Left forelimb (tissue), 1 donor: Measurements from ENCODE around the gene PRM3.
"Not testable (repeated sequence)": the region's sequence is repeated elsewhere in the genome, so short reads cannot be mapped to it uniquely, and the experiment has no call there.

Experiments
- DNase-seq: peaks from one replicate; pipeline ENCODE4 v3.0.0-alpha.2; 2018; ENCODE audit warnings: low spot score

The PRM3 gene

DNA sequence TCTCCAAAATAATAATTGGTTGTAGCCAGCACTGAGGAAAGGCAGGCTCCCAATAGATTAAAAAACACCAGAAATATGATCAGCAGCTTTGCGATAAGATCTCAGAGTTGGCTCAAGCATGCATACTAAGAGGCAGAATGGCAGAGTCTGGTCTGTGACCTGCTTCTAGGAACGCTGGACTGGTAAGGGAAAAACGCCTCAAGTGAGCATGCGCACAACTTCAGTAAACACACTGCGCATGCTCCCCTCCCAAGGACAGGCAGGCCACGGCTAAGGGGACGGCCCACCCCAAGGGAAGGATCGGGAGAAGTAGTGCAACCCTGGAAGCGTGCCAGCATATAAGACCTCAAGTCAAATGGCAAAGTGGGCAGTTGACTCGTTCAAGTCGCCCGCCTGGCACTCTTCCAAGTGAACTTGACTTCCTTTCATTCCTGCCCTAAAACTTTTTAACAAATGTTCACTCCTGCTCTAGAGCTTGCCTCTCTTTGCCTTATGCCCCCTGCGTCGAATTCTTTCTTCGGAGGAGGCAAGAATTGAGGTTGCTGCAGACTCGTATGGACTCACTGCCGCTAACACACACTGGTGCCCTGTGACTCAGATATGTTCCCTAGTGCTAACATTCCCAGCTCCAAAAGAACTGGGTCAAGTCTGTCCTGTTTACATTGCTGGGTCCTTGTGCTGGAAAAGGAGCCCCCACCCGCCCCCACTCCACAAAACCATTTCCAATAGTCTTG lies 30.1 kb upstream of the PRM3 start:
- DNase-seq, result no peak

GRCh38 chr16:11302977-11303376 lies 29.5 kb upstream of the PRM3 start:
- DNase-seq, result no peak

- no peak for DNase-seq
These were observed 28.4 kb upstream of the PRM3 start for GRCh38 chr16:11301645-11302501.

GRCh38 chr16:11300560-11300892 lies 27.1 kb upstream of the PRM3 start:
- DNase-seq, result no peak

- DNase-seq, result no peak
These were observed 26.6 kb upstream of the PRM3 start for GRCh38 chr16:11299865-11300559.

DNA sequence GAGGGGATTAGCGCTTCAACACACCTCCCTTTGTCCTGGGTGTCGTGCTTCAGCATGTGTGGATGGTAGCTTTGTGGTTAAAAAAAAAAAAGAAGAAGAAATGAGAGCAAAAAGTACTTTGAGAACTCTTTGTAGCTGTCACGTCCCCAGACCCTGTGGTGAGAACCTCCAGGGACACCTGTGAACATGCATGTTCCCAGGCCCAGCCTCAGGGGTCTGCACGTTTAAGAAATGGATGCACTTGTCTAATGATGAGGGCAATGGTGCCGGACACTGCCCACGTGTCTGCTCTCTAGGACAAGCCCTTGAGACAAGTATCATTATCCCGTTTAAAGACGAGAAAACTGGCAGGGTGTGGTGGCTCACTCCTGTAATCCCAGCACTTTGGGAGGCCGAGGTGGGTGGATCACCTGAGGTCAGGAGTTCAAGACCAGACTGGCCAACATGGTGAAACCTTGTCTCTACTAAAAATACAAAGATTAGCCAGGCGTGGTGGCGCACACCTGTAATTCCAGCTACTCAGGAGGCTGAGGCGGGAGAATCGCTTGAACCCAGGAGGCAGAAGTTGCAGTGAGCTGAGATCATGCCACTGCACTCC lies 25.6 kb upstream of the PRM3 start:
- not testable (repeated sequence) for DNase-seq

DNA sequence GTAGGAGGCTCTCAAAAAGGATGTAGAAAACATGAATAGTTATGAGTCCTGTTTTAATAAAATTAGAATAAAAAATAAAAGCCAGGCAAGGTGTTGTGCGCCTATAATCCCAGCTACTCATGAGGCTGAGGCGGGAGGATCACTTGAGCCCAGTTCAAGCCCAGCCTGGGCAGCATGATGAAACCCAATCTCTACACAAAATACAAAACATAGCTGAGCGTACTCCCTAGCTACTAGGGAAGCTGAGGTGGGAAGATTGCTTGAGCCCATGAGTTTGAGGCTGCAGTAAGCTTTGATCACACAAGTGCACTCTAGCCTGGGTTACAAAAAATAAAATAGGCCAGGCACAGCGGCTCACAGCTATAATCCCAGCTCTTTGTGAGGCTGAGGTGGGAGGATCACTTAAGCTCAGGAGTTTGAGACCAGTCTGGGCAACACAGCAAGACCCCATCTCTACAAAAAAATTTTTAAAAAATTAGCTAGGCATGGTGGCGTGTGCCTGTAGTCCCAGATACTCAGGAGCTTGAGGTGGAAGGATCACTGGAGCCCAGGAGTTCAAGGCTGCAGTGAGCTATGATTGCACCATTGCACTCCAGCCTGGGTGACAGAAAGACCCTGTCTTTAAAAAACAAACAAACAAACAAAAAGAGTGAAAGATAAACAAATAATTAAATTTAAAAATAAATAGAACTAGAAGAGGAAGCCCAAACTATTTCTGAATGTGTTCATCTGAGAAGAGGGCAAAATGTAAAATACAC lies 24.9 kb upstream of the PRM3 start:
- DNase-seq, result no peak

DNA sequence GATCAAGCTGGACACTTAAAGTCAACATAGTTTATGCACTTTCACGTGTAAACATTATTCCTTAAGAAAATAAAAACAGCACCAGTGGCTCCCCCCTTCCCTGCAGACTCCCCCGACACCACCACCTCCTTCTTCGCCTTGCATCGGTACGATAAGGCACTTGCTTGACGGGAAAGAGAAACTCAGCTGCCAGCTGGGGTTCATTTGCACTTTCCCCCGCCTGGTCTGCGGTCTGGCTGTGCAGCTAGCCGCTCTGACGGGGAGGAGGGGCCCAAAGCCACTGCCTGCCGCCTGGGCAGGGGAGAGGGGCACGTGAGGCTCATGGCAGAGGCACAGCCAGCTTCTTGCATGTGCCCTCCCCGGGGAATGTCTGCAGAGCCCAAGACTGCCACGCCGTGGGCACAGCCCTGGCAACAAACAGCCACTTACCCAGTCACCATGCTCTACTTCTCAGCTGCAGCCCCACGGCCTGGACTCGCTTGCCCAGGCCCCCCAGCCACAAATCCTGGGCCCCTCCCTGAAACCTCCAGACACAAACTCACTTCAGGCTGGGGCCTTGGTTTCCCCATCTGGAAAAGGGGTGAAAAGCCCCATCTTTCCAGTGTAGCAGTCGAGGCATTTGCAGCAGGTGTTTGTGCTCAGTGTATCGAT lies 24.2 kb upstream of the PRM3 start:
- DNase-seq, result no peak

- DNase-seq, result no peak
These were observed 23.5 kb upstream of the PRM3 start for GRCh38 chr16:11296706-11297491.

- no peak for DNase-seq
These were observed 22.9 kb upstream of the PRM3 start for GRCh38 chr16:11296351-11296705.

GRCh38 chr16:11295672-11296071 lies 22.2 kb upstream of the PRM3 start:
- DNase-seq, result no peak

- DNase-seq, result no peak
These were observed 18.8 kb upstream of the PRM3 start for GRCh38 chr16:11292076-11292748.

DNA sequence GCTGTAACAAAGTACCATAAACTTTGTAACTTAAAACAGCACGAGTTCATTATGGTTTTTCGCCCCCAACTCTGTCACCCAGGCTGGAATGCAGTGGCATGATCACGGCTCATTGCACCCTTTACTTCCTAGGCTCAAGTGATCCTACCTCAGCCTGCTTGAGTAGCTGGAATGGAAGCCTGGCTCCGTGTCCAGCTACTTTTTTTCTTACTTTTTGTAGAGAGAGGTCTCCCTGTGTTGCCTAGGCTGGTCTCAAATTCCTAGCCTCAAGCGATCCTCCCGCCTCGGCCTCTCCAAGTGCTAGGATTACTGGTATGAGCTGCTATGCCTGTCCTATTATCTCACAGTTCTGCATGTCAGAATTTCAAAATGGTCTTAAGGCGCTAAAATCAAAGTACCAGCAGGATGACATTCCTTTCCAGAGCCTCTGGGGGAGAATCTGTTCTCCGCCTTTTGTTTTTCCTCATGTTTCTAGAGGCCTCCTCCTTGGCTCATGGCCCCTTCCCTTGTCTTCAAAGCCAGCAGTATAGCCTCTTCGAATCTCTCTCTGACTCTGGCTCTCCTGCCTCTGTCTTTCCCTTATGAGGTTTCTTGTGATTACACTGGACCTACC lies 17.8 kb upstream of the PRM3 start:
- no peak for DNase-seq

- no peak for DNase-seq
These were observed 16.9 kb upstream of the PRM3 start for GRCh38 chr16:11290102-11290893.

GRCh38 chr16:11289696-11290095 lies 16.3 kb upstream of the PRM3 start:
- DNase-seq, result not testable (repeated sequence)

DNA sequence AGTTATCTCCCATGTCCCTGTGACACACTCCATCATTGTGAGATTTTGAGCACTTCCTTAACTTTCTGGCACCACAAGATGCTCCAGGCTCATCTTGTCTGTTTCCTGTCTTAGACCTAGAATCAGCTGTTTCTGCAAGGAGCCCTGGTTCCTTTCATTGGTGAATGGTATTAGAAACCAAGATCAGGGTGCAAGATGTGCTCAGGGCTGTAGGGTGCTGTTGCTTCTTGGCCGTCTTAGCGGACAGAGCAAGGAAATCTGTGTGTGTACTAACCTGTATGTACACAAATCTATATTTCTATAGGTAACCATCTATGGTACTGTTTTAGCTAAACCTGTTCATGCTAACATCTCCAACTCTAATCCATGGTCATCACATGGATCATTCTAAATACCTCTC lies 15.8 kb upstream of the PRM3 start:
- DNase-seq, result no peak

- DNase-seq, result no peak
These were observed 12.4 kb upstream of the PRM3 start for GRCh38 chr16:11285842-11286241.

DNA sequence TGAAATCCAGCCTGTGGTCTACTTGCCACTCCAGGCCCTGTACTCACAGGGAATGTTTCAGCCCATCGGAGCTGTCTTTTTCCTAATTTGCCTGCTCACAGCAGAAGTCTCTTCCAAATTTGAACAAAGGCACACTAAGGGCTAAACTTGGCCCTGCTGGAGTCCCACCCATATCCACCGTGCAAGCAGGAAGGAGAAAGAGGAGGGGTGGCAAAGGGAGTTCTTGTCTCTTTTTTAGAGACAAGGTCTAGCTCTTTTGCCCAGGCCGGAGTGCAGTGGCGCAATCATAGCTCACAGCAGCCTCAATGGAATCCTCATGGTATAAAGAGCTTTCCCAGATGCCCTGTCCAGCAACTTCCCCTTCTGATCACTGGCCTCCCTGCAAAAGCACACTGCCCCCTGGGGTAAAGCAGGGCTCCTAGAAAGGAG lies 10.4 kb upstream of the PRM3 start:
- no peak for DNase-seq
